ENCODE measurements around the gene SLC15A4.

Gene SLC15A4

DNA sequence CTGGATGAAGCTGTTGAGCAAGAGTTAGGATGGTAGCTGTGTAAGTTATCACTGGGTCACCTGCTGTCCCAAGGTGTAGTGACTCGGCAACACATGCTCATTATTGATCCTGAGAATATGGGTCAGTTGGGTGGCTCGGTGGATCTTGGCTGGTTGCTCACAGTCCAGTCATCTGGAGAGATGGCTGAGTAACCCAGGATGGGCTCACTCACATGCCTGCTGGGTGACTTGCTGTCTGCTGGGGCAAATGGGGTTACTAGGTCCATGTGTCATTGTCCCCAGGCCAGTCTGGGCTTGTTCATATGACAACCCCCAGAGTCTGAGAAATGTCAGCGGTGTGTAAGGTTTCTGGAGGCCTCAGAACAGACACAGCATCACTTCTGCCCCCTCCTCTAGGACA lies 69.5 kb downstream of the SLC15A4 start:
- no peak for ATAC-seq
- no peak for TF ChIP-seq CSDC2 (CRISPR knock-in tag; IDR thresholded peaks at IDR 0.05)
- no peak for TF ChIP-seq ZC3H10 (CRISPR knock-in tag; IDR thresholded peaks at IDR 0.05)
- TF ChIP-seq ESRRG (CRISPR knock-in tag; IDR thresholded peaks at IDR 0.05), result no peak
- no peak for TF ChIP-seq ZFP3 (CRISPR knock-in tag; IDR thresholded peaks at IDR 0.05)
- TF ChIP-seq, protein P1, sequence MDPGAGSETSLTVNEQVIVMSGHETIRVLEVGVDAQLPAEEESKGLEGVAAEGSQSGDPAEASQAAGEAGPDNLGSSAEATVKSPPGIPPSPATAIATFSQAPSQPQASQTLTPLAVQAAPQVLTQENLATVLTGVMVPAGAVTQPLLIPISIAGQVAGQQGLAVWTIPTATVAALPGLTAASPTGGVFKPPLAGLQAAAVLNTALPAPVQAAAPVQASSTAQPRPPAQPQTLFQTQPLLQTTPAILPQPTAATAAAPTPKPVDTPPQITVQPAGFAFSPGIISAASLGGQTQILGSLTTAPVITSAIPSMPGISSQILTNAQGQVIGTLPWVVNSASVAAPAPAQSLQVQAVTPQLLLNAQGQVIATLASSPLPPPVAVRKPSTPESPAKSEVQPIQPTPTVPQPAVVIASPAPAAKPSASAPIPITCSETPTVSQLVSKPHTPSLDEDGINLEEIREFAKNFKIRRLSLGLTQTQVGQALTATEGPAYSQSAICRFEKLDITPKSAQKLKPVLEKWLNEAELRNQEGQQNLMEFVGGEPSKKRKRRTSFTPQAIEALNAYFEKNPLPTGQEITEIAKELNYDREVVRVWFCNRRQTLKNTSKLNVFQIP (CRISPR knock-in tag; IDR thresholded peaks at IDR 0.05; ENCODE audit: borderline replicate concordance, low read depth), result no peak
- TF ChIP-seq CSRNP3 (CRISPR knock-in tag; IDR thresholded peaks at IDR 0.05), result no peak
- TF ChIP-seq, protein P2, sequence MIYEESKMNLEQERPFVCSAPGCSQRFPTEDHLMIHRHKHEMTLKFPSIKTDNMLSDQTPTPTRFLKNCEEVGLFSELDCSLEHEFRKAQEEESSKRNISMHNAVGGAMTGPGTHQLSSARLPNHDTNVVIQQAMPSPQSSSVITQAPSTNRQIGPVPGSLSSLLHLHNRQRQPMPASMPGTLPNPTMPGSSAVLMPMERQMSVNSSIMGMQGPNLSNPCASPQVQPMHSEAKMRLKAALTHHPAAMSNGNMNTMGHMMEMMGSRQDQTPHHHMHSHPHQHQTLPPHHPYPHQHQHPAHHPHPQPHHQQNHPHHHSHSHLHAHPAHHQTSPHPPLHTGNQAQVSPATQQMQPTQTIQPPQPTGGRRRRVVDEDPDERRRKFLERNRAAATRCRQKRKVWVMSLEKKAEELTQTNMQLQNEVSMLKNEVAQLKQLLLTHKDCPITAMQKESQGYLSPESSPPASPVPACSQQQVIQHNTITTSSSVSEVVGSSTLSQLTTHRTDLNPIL (CRISPR knock-in tag; IDR thresholded peaks at IDR 0.05; ENCODE audit: low read depth), result no peak
- no peak for TF ChIP-seq SNAI2 (CRISPR knock-in tag; IDR thresholded peaks at IDR 0.05)
- no peak for TF ChIP-seq GLIS3 (CRISPR knock-in tag; IDR thresholded peaks at IDR 0.05)
- TF ChIP-seq ZFP30 (CRISPR knock-in tag; IDR thresholded peaks at IDR 0.05), result no peak
- TF ChIP-seq PPARA (CRISPR knock-in tag; IDR thresholded peaks at IDR 0.05; ENCODE audit: borderline replicate concordance), result no peak
- no peak for TF ChIP-seq TOX (CRISPR knock-in tag; IDR thresholded peaks at IDR 0.05; ENCODE audit: borderline replicate concordance)
- no peak for TF ChIP-seq ZNF70 (CRISPR knock-in tag; IDR thresholded peaks at IDR 0.05)

GRCh38 chr12:128753438-128753837 lies 70.3 kb downstream of the SLC15A4 start:
- TF ChIP-seq ZNF8 (CRISPR knock-in tag; IDR thresholded peaks at IDR 0.05), result no peak
- TF ChIP-seq RARB (CRISPR knock-in tag; IDR thresholded peaks at IDR 0.05), result no peak
- TF ChIP-seq ZC3H10 (CRISPR knock-in tag; IDR thresholded peaks at IDR 0.05), result no peak
- TF ChIP-seq PATZ1 (CRISPR knock-in tag; IDR thresholded peaks at IDR 0.05; ENCODE audit: borderline replicate concordance), result no peak
- TF ChIP-seq PPARA (CRISPR knock-in tag; IDR thresholded peaks at IDR 0.05; ENCODE audit: borderline replicate concordance), result no peak
- no peak for TF ChIP-seq BACH2 (CRISPR knock-in tag; IDR thresholded peaks at IDR 0.05; ENCODE audit: borderline replicate concordance)
- no peak for TF ChIP-seq ZNF70 (CRISPR knock-in tag; IDR thresholded peaks at IDR 0.05)
- no peak for TF ChIP-seq ZNF565 (CRISPR knock-in tag; conservative IDR thresholded peaks at IDR 0.05; ENCODE audit: low read depth)
- TF ChIP-seq OSR1 (CRISPR knock-in tag; IDR thresholded peaks at IDR 0.05), result no peak
- TF ChIP-seq SNAI2 (CRISPR knock-in tag; IDR thresholded peaks at IDR 0.05), result no peak
- no peak for TF ChIP-seq TSHZ2 (CRISPR knock-in tag; IDR thresholded peaks at IDR 0.05)
- TF ChIP-seq ZFP3 (CRISPR knock-in tag; IDR thresholded peaks at IDR 0.05), result no peak
- TF ChIP-seq CSDC2 (CRISPR knock-in tag; IDR thresholded peaks at IDR 0.05), result no peak
- TF ChIP-seq, protein P1 (CRISPR knock-in tag; IDR thresholded peaks at IDR 0.05; ENCODE audit: borderline replicate concordance, low read depth), result no peak
- TF ChIP-seq TCF4 (CRISPR knock-in tag; IDR thresholded peaks at IDR 0.05; ENCODE audit: borderline replicate concordance), result no peak
- TF ChIP-seq ARNTL (CRISPR knock-in tag; IDR thresholded peaks at IDR 0.05; ENCODE audit: borderline replicate concordance, low read depth), result no peak
- no peak for TF ChIP-seq ZFP30 (CRISPR knock-in tag; IDR thresholded peaks at IDR 0.05)
- TF ChIP-seq ESRRG (CRISPR knock-in tag; IDR thresholded peaks at IDR 0.05), result no peak
- TF ChIP-seq GLIS3 (CRISPR knock-in tag; IDR thresholded peaks at IDR 0.05), result no peak
- TF ChIP-seq ISL1 (CRISPR knock-in tag; IDR thresholded peaks at IDR 0.05), result no peak
- no peak for ATAC-seq

Data from SK-N-SH treated with all-trans-retinoic acid at 6 μM for 48 hours (cell line).